ENCODE data around the gene OGFOD1. TPM values are rescaled to one million over a fixed set of nuclear protein-coding genes. Genes with fewer than 3 reads are reported as not detected.

OGFOD1 gene
- total RNA-seq, 2 donors from 2014 or later = 18.0 to 23.7 TPM

DNA sequence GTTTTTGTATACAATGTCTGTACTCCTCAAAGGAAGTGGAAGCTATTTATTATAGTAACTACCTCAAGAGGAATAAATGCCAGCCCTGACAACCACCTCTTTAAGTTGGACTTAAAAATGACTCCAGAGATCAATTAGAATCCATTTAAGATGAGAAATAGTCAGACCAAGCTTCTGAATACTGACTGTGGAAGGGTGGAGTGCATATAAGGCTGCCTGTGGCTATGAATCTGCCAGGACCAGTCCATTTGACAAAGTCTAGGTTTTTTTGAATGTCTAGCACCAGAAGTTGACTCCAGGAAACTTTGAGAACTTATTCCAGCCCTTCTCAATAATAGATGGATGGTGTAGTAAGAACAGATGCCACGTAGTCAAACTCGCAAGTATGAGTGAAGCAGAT lies 15.0 kb downstream of the OGFOD1 start:
- H3K36me3 ChIP-seq = peaks cover 83% of the 10 kb centered on the region
- no peaks in the 10 kb centered on the region for H3K9me3 ChIP-seq
- no peaks in the 10 kb centered on the region for H3K27me3 ChIP-seq
- H3K4me3 ChIP-seq = no peak overlapping the region
- H3K4me1 ChIP-seq = no peaks in the 10 kb centered on the region
- no peak overlapping the region for H3K27ac ChIP-seq
- TF ChIP-seq, protein P1, sequence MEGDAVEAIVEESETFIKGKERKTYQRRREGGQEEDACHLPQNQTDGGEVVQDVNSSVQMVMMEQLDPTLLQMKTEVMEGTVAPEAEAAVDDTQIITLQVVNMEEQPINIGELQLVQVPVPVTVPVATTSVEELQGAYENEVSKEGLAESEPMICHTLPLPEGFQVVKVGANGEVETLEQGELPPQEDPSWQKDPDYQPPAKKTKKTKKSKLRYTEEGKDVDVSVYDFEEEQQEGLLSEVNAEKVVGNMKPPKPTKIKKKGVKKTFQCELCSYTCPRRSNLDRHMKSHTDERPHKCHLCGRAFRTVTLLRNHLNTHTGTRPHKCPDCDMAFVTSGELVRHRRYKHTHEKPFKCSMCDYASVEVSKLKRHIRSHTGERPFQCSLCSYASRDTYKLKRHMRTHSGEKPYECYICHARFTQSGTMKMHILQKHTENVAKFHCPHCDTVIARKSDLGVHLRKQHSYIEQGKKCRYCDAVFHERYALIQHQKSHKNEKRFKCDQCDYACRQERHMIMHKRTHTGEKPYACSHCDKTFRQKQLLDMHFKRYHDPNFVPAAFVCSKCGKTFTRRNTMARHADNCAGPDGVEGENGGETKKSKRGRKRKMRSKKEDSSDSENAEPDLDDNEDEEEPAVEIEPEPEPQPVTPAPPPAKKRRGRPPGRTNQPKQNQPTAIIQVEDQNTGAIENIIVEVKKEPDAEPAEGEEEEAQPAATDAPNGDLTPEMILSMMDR (IDR thresholded peaks at IDR 0.05) = no peak
- DNase-seq (ENCODE audit: low spot score) = no peak

DNA sequence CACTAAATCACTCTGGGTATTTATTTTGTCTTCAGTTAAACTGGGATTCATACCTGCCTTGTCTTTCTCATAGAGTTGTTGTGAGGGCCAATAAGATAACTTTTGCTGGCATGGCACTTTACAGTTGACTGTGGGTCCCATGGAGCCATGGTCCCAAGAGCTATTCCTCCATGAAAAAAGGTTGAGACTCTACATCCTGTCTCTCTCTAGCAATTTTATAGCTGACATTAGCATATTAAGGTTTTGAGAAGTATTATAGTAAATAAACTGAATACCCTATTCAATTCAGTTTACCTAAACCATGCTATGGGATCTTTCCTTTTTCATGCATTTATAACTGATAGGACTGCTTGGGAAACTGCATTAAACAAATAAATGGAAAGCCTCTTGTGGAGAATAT lies 17.4 kb downstream of the OGFOD1 start:
- Histone ChIP-seq H3K4me3 (no peak overlapping the region), H3K36me3 (peaks cover 94% of the 10 kb centered on the region), H3K27ac (no peak overlapping the region), H3K27me3 (no peaks in the 10 kb centered on the region), H3K4me1 (no peaks in the 10 kb centered on the region), H3K9me3 (no peaks in the 10 kb centered on the region)
- TF ChIP-seq, protein P1 (IDR thresholded peaks at IDR 0.05) = no peak
- no peak for DNase-seq (ENCODE audit: low spot score)

DNA sequence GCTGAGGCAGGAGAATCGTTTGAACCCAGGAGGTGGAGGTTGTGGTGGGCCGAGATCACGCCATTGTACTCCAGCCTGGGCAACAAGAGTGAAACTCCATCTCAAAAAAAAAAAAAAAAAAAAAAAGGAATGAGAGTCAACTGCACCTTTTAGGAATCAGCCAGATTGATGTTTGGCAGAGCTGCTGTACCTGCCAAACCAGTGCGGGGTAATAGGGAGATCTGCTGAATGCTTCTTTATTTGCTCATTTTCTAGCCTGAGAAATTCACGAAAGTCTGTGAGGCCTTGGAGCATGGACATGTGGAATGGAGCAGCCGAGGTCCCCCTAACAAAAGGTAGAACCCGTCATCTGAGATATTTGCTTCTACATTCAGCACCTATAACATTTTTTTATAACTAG lies 18.4 kb downstream of the OGFOD1 start:
- Histone ChIP-seq H3K4me1 (no peaks in the 10 kb centered on the region), H3K9me3 (no peaks in the 10 kb centered on the region), H3K4me3 (no peak overlapping the region), H3K36me3 (peaks cover 93% of the 10 kb centered on the region), H3K27me3 (no peaks in the 10 kb centered on the region), H3K27ac (no peak overlapping the region)
- TF ChIP-seq, protein P1 (IDR thresholded peaks at IDR 0.05) = no peak
- DNase-seq (ENCODE audit: low spot score) = no peak

DNA sequence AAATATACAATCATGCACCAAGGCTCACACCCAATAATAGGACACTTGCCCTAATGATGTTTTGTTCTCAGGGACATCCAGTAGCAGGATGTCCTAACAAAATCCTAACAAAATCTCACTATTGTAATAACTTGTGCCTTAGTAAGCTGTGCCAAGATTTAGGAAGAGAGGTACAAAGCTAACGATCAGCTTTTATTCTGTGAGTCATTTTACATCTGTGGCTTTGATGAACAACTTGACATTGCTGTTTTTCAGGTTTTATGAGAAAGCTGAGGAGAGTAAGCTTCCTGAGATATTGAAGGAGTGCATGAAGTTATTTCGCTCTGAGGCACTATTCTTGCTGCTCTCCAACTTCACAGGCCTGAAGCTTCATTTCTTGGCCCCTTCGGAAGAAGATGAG lies 18.9 kb downstream of the OGFOD1 start:
- no peaks in the 10 kb centered on the region for H3K27me3 ChIP-seq
- no peak overlapping the region for H3K4me3 ChIP-seq
- no peaks in the 10 kb centered on the region for H3K9me3 ChIP-seq
- H3K4me1 ChIP-seq = no peaks in the 10 kb centered on the region
- no peak overlapping the region for H3K27ac ChIP-seq
- H3K36me3 ChIP-seq = peaks cover 91% of the 10 kb centered on the region
- TF ChIP-seq, protein P1 (IDR thresholded peaks at IDR 0.05) = no peak
- no peak for DNase-seq (ENCODE audit: low spot score)

DNA sequence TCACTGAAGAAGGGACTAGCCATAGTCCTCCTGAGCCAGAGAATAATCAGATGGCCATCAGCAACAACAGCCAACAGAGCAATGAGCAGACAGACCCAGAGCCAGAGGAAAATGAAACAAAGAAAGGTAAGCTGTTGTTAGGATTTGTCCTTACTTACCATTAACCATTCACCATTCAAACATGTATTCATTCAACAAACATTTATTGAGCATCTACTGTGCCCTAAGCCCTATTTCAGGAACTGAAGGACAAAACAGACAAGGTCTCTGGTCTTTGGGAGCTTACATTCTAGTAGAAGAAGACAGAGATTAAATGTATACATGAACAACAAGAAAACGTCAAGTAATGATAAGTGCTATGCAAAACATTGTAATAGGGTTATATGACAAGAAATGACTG lies 19.3 kb downstream of the OGFOD1 start:
- H3K27me3 ChIP-seq = no peaks in the 10 kb centered on the region
- DNase-seq (ENCODE audit: low spot score) = no peak
- H3K36me3 ChIP-seq = peaks cover 92% of the 10 kb centered on the region
- H3K4me3 ChIP-seq = no peak overlapping the region
- no peaks in the 10 kb centered on the region for H3K4me1 ChIP-seq
- no peak overlapping the region for H3K27ac ChIP-seq
- TF ChIP-seq, protein P1 (IDR thresholded peaks at IDR 0.05) = no peak
- H3K9me3 ChIP-seq = no peaks in the 10 kb centered on the region

DNA sequence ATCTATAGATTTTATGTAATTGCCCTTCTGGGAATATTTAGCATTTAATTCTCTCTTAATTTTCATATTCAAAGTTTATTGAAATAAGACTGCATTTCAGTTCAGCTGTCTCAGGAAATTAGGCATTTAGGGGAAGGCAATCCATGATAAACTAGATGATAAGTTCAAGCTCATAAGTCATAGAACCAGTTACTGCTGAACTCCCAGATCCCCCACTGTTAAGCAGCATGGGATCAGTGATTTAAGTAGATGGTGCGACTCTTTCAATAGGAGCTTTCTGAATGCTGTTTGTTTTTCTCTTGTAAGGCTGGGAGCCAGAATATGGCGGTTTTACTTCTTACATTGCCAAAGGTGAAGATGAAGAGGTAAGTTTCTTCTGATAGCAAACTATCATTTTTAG lies 23.8 kb downstream of the OGFOD1 start:
- DNase-seq (ENCODE audit: low spot score) = no peak
- Histone ChIP-seq H3K27me3 (no peaks in the 10 kb centered on the region), H3K4me1 (no peaks in the 10 kb centered on the region), H3K4me3 (no peak overlapping the region), H3K36me3 (peaks cover 77% of the 10 kb centered on the region), H3K27ac (no peak overlapping the region), H3K9me3 (no peaks in the 10 kb centered on the region)
- TF ChIP-seq, protein P1 (IDR thresholded peaks at IDR 0.05) = no peak
